ENCODE measurements around the gene VIP. TPM values are rescaled to one million over a fixed set of nuclear protein-coding genes. Genes with fewer than 3 reads are reported as not detected.

The VIP gene
- total RNA-seq, 2 donors from 2014 or later, result not detected

Other genes with a start within 250 kb of the VIP start
- gene SYNE1, start 113.4 kb upstream of the VIP start, total RNA-seq, result 100 to 1,000 TPM in 1 of 2 donors, 10 to 100 TPM in 1; 36.5 to 154 TPM
- 1 to 10 TPM; 5.0 to 7.3 TPM for gene MYCT1, start 52.9 kb upstream of the VIP start, total RNA-seq
- gene FBXO5, start 232.2 kb downstream of the VIP start, total RNA-seq, result 1 to 10 TPM; 3.0 to 5.2 TPM